Esophagus squamous epithelium (tissue), 5 donors: ENCODE measurements around the gene PRKD3. TPM values are rescaled to one million over a fixed set of nuclear protein-coding genes. Genes with fewer than 3 reads are reported as not detected.
A peak's percentile ranks its signal among the peaks of the same experiment; 100 is the strongest.
"Not testable (repeated sequence)": the region's sequence is repeated elsewhere in the genome, so short reads cannot be mapped to it uniquely, and the experiment has no call there.

Source experiments
- DNase-seq: peaks from one replicate; lab custom pipeline; 2025; lab: John Stamatoyannopoulos, UW
- H3K27ac ChIP-seq, 4 donors: fragments of 200-600 bp; sonication (generic); one replicate each; pipeline ENCODE4 v1.5.1; 2016 to 2019; ENCODE audit warnings: mild to moderate bottlenecking in 1 of 4
- H3K27me3 ChIP-seq, 4 donors: fragments of 200-600 bp; sonication (generic); 1 replicate in 3 of 4; 2 replicates in 1 of 4; pipeline versions ENCODE4 v1.5.1 to v1.6.0; 2017 to 2021; ENCODE audit warnings: antibody characterized with exemption in 1 of 4
- H3K36me3 ChIP-seq, 3 donors: fragments of 200-600 bp; sonication (generic); one replicate each; pipeline ENCODE4 v1.5.1; 2016 to 2019
- H3K4me1 ChIP-seq, 3 donors: fragments of 200-600 bp; sonication (generic); one replicate each; pipeline ENCODE4 v1.5.1; 2017 to 2019
- H3K4me3 ChIP-seq, 4 donors: fragments of 200-600 bp; sonication (generic); 1 replicate in 3 of 4; 2 replicates in 1 of 4; pipeline ENCODE4 v1.5.1; 2016 to 2019; ENCODE audit warnings: mild to moderate bottlenecking in 2 of 4, moderate library complexity in 1 of 4
- H3K9me3 ChIP-seq, 3 donors: fragments of 200-600 bp; sonication (generic); one replicate each; pipeline ENCODE4 v1.5.1; 2016 to 2019
- POLR2A ChIP-seq, 4 donors: fragments of 450-650 bp; IDR thresholded peaks; one replicate each; pipeline ENCODE4 v1.6.1; 2017; ENCODE audit warnings: antibody characterized with exemption in 4 of 4, mild to moderate bottlenecking in 4 of 4, moderate library complexity in 3 of 4
- WGBS, 2 donors: methylation state at CpG; one replicate each; pipeline ENCODE4 v1.1.5; 2018; 5-methylcytosine and 5-hydroxymethylcytosine counted together
- intact Hi-C: fragments of 100-400 bp; cut with DNase I; formaldehyde crosslinking; loops from one replicate; pipeline ENCODE4 v1.15.0; 2022
- total RNA-seq, 4 donors: library from RNA; depleted of rRNA; stranded (reverse); fragments of >200 nt; gene quantifications; one replicate each; pipeline ENCODE4 v1.1.0, GENCODE V29; 2016
- TF ChIP-seq, protein P1 (sequence below), 6 experiments: fragments of 450-650 bp in 4 of 6; fragments of 200-600 bp in 2 of 6; sonication (generic) in 2 of 6; IDR thresholded peaks; one replicate each; pipeline ENCODE4 v1.5.1; 2016 to 2019; ENCODE audit warnings: antibody characterized with exemption in 6 of 6, mild to moderate bottlenecking in 4 of 6, moderate library complexity in 4 of 6
- donor health status: DM: yes; HTN: yes; CAD: no.

Gene PRKD3
- total RNA-seq, 4 donors from 2014 or later, result 7.4 to 25.9 (median 23.2) TPM

DNA sequence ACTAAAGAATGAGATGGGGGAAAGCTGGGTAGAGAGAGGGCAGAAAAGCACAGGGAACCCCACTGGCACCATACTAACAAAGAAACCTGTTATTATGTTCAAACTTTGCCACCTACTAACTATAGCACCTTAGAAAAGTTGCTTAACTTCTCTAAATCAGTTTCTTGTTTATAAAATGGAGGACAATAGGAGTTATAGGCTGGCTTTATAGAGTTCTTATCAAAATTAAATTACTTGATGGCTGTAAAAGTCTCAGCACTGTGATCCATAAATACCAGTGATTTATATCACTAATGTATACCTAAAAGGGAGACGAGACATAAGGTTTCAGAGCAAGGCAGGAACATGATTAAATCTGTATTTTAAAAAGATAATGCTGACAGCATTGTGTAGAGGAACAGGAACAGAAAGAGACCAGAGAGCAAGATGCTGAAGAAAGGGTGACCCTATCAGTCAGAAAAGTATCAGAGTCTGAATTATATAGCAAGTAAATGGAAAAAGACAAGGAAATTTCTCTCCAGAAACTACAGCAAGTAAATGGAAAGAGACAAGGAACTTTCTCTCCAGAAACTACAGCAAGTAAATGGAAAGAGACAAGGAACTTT lies 29.1 kb downstream of the PRKD3 start:
- Histone ChIP-seq H3K27me3 (no peaks in the 10 kb centered on the region), H3K4me1 (no peaks in the 10 kb centered on the region), H3K9me3 (no peaks in the 10 kb centered on the region), H3K4me3 (no peak overlapping the region), H3K27ac (no peak overlapping the region), H3K36me3 (peaks cover 0 to 20% (median 0%) of the 10 kb centered on the region in 3 donors)
- TF ChIP-seq POLR2A (IDR thresholded peaks at IDR 0.05), result no peak
- TF ChIP-seq, protein P1, sequence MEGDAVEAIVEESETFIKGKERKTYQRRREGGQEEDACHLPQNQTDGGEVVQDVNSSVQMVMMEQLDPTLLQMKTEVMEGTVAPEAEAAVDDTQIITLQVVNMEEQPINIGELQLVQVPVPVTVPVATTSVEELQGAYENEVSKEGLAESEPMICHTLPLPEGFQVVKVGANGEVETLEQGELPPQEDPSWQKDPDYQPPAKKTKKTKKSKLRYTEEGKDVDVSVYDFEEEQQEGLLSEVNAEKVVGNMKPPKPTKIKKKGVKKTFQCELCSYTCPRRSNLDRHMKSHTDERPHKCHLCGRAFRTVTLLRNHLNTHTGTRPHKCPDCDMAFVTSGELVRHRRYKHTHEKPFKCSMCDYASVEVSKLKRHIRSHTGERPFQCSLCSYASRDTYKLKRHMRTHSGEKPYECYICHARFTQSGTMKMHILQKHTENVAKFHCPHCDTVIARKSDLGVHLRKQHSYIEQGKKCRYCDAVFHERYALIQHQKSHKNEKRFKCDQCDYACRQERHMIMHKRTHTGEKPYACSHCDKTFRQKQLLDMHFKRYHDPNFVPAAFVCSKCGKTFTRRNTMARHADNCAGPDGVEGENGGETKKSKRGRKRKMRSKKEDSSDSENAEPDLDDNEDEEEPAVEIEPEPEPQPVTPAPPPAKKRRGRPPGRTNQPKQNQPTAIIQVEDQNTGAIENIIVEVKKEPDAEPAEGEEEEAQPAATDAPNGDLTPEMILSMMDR (IDR thresholded peaks at IDR 0.05), result no peak
- DNase-seq, result no peak
- intact Hi-C loops, result no loop called here
- WGBS, 2 donors, result 90 to 95% methylated on average over 1 of the region's 1 CpG

DNA sequence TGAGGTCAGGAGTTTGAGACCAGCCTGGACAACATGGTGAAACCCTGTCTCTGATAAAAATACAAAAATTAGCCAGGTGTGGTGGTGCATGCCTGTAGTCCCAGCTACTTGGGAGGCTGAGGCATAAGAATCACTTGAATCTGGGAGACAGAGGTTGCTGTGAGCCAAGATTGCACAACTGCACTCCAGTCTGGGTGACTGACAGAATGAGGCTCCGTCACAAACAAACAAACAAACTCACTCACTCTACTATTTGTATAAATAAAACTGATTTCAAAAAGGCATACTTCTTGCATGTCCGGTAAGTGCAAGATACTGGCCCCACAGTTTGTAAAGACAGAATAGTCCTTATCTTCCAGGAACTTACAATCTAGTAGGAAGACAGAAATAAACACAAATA lies 29.8 kb downstream of the PRKD3 start:
- H3K9me3 ChIP-seq, intact Hi-C loops, H3K27me3 ChIP-seq, DNase-seq, H3K4me3 ChIP-seq, H3K27ac ChIP-seq, H3K4me1 ChIP-seq: not testable (repeated sequence)
- peaks cover 0 to 27% (median 0%) of the 10 kb centered on the region in 3 donors for H3K36me3 ChIP-seq
- 93 to 100% methylated on average over 2 of the region's 2 CpGs for WGBS, 2 donors

DNA sequence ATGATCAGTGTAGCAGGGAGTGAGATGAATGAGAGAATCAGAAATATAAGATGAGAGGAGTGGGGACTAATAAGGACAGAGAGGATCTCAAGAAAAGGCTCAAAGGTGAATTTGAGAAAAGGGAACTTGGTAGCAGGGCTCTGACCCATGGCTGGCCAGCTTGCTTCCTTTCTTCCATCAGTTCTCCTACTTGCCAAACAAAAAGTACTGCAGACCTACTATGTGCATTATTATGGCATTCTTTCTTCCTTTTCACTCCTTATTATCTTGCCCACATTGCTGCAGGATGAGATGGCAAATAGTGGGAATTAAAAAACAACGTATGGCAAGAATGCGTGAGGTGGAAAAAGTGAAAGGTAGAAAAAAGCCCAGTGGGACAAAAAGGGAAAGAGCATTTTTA lies 33.0 kb downstream of the PRKD3 start:
- 90 to 93% methylated on average over 2 of the region's 2 CpGs for WGBS, 2 donors
- no peaks in the 10 kb centered on the region for H3K9me3 ChIP-seq
- H3K36me3 ChIP-seq, result peaks cover 0 to 54% (median 0%) of the 10 kb centered on the region in 3 donors
- H3K27me3 ChIP-seq, result no peaks in the 10 kb centered on the region
- intact Hi-C loops, result no loop called here
- H3K4me3 ChIP-seq, result no peak overlapping the region
- TF ChIP-seq, protein P1 (IDR thresholded peaks at IDR 0.05), result no peak
- H3K4me1 ChIP-seq, result no peaks in the 10 kb centered on the region
- no peak for DNase-seq
- no peak overlapping the region for H3K27ac ChIP-seq

DNA sequence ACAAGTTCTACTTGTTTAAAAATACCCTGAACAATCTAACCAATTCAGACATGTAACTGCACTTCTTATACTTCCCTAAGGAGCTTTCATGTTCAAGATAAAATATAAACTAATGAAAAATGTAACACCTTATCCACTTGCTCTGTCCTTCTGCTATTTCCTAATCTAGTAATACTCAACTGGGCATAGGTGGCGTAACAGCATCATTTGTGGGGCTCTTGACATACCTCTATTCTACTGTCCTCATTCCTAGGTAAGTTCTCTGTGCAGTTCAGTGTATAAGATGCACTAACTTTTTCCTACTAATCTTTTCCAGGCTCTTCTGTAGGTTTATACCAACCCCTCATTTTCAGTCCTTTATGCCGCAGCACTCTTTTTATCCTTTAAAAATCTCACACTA lies 36.7 kb downstream of the PRKD3 start:
- Histone ChIP-seq H3K4me1 (peaks cover 0 to 10% (median 0%) of the 10 kb centered on the region in 3 donors), H3K4me3 (no peak overlapping the region), H3K9me3 (no peaks in the 10 kb centered on the region), H3K27ac (no peak overlapping the region), H3K36me3 (peaks cover 0 to 69% (median 0%) of the 10 kb centered on the region in 3 donors), H3K27me3 (no peaks in the 10 kb centered on the region)
- no peak for DNase-seq
- TF ChIP-seq, protein P1 (IDR thresholded peaks at IDR 0.05), result peak in 1 of 6 experiments; percentile 26
- TF ChIP-seq POLR2A (IDR thresholded peaks at IDR 0.05), result no peak
- 88% methylated on average over 2 of the region's 2 CpGs for WGBS, 2 donors
- intact Hi-C loops, result no loop called here

DNA sequence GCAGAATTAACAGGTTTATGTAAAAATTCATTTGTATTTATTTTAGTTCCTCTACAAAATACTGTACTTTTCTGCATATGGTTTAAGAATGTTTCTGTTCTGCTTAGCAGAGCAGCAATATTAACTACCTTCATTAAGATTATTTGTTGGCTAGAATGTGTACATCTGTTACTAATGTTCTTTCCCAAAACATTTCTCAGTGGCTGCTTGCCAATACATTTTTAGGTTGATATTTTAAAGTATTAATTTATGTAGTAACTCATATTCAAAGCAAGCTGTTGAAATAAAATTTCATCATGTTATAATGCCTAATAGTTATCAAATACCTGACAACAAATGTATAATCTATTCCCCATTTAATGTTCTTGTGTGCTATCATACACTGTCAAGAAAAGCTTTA lies 40.3 kb downstream of the PRKD3 start:
- no peak overlapping the region for H3K4me3 ChIP-seq
- DNase-seq, result no peak
- H3K9me3 ChIP-seq, result no peaks in the 10 kb centered on the region
- TF ChIP-seq POLR2A (IDR thresholded peaks at IDR 0.05), result no peak
- TF ChIP-seq, protein P1 (IDR thresholded peaks at IDR 0.05), result no peak
- intact Hi-C loops, result no loop called here
- H3K36me3 ChIP-seq, result peaks cover 0 to 72% (median 4%) of the 10 kb centered on the region in 3 donors
- H3K27ac ChIP-seq, result no peak overlapping the region
- peaks cover 0 to 13% (median 0%) of the 10 kb centered on the region in 3 donors for H3K4me1 ChIP-seq
- H3K27me3 ChIP-seq, result no peaks in the 10 kb centered on the region
